ENCODE results near the gene SLC2A3. TPM values are rescaled to one million over a fixed set of nuclear protein-coding genes. Genes with fewer than 3 reads are reported as not detected.
"Not testable (repeated sequence)": the region's sequence is repeated elsewhere in the genome, so short reads cannot be mapped to it uniquely, and the experiment has no call there.

The SLC2A3 gene
- total RNA-seq, 4 donors from 2014 or later, result 0.80 to 10.2 (median 8.1) TPM

- TF ChIP-seq POLR2A (IDR thresholded peaks at IDR 0.05) (no peak), CTCF (IDR thresholded peaks at IDR 0.05) (no peak), EP300 (IDR thresholded peaks at IDR 0.05; ENCODE audit: low read depth) (no peak), POLR2AphosphoS5 (IDR thresholded peaks at IDR 0.05) (no peak)
- H3K4me1 ChIP-seq, result peaks cover 0 to 7% (median 0%) of the 10 kb centered on the region in 4 donors
- no peak overlapping the region for H3K4me3 ChIP-seq
- in situ Hi-C loops (cut with MboI; ENCODE audit: low pct_ligation_motif_present in 1 of 4, low pct_unique_long_range_greater_than_20kb in 1 of 4, low sequenced_read_pairs in 3 of 4), result loop anchor here in 1 of 4 donors (5.0 kb wide), 1 partner anchor 108 kb away; no protein-coding TSS in a partner anchor
- no peaks in the 10 kb centered on the region for H3K9me3 ChIP-seq
- H3K36me3 ChIP-seq, result no peaks in the 10 kb centered on the region
- no peaks in the 10 kb centered on the region for H3K27me3 ChIP-seq
- intact Hi-C loops (cut with DNase I; ENCODE audit: low total_unique reads), result no loop called here
- WGBS, 2 donors (ENCODE audit: low coverage in 1 of 2), result 0 to 12% methylated on average over 1 of the region's 1 CpG
- H3K27ac ChIP-seq, result no peak overlapping the region
- no peak for DNase-seq
Observed at GRCh38 chr12:7905071-7905470, 30.9 kb downstream of the SLC2A3 start.

GRCh38 chr12:7902416-7902815, 33.6 kb downstream of the SLC2A3 start:
- in situ Hi-C loops (cut with MboI; ENCODE audit: low pct_ligation_motif_present in 1 of 4, low pct_unique_long_range_greater_than_20kb in 1 of 4, low sequenced_read_pairs in 3 of 4), result not testable (repeated sequence)

GRCh38 chr12:7899755-7900154, 36.2 kb downstream of the SLC2A3 start:
- DNase-seq, result no peak
- Histone ChIP-seq H3K4me1 (no peaks in the 10 kb centered on the region), H3K27ac (no peak overlapping the region), H3K36me3 (no peaks in the 10 kb centered on the region), H3K4me3 (no peak overlapping the region), H3K9me3 (no peaks in the 10 kb centered on the region), H3K27me3 (no peaks in the 10 kb centered on the region)
- intact Hi-C loops (cut with DNase I; ENCODE audit: low total_unique reads), result no loop called here
- in situ Hi-C loops (cut with MboI; ENCODE audit: low pct_ligation_motif_present in 1 of 4, low pct_unique_long_range_greater_than_20kb in 1 of 4, low sequenced_read_pairs in 3 of 4), result no loop called here
- no peak for TF ChIP-seq POLR2AphosphoS5 (IDR thresholded peaks at IDR 0.05)
- no peak for TF ChIP-seq CTCF (IDR thresholded peaks at IDR 0.05)
- no peak for TF ChIP-seq POLR2A (IDR thresholded peaks at IDR 0.05)
- no peak for TF ChIP-seq EP300 (IDR thresholded peaks at IDR 0.05; ENCODE audit: low read depth)
- 86 to 89% methylated on average over 6 to 7 of the region's 7 CpGs for WGBS, 2 donors (ENCODE audit: low coverage in 1 of 2)

More at GRCh38 chr12:7902416-7902815, 33.6 kb downstream of the SLC2A3 start:
- H3K36me3 ChIP-seq; H3K4me1 ChIP-seq; intact Hi-C loops (cut with DNase I; ENCODE audit: low total_unique reads); H3K27ac ChIP-seq; H3K4me3 ChIP-seq; DNase-seq; H3K9me3 ChIP-seq; H3K27me3 ChIP-seq: not testable (repeated sequence)
- whole genome bisulfite sequencing, 2 donors (ENCODE audit: low coverage in 1 of 2), result 77 to 86% methylated on average over 6 to 8 of the region's 8 CpGs

GRCh38 chr12:7896726-7897125, 39.3 kb downstream of the SLC2A3 start:
- H3K4me3 ChIP-seq; in situ Hi-C loops (cut with MboI; ENCODE audit: low pct_ligation_motif_present in 1 of 4, low pct_unique_long_range_greater_than_20kb in 1 of 4, low sequenced_read_pairs in 3 of 4); intact Hi-C loops (cut with DNase I; ENCODE audit: low total_unique reads): not testable (repeated sequence)

GRCh38 chr12:7892186-7892980, 43.6 kb downstream of the SLC2A3 start:
- H3K4me3 ChIP-seq, result no peak overlapping the region
- no peak overlapping the region for H3K27ac ChIP-seq
- 57 to 79% methylated on average over 1 to 4 of the region's 4 CpGs for WGBS, 2 donors (ENCODE audit: low coverage in 1 of 2)
- intact Hi-C loops (cut with DNase I; ENCODE audit: low total_unique reads), result no loop called here
- TF ChIP-seq CTCF (IDR thresholded peaks at IDR 0.05) (no peak), POLR2A (IDR thresholded peaks at IDR 0.05) (no peak), POLR2AphosphoS5 (IDR thresholded peaks at IDR 0.05) (no peak), EP300 (IDR thresholded peaks at IDR 0.05; ENCODE audit: low read depth) (no peak)
- no peaks in the 10 kb centered on the region for H3K27me3 ChIP-seq
- no peaks in the 10 kb centered on the region for H3K36me3 ChIP-seq
- in situ Hi-C loops (cut with MboI; ENCODE audit: low pct_ligation_motif_present in 1 of 4, low pct_unique_long_range_greater_than_20kb in 1 of 4, low sequenced_read_pairs in 3 of 4), result no loop called here
- H3K4me1 ChIP-seq, result peaks cover 0 to 6% (median 3%) of the 10 kb centered on the region in 4 donors
- no peak for DNase-seq
- H3K9me3 ChIP-seq, result no peaks in the 10 kb centered on the region

More at GRCh38 chr12:7896726-7897125, 39.3 kb downstream of the SLC2A3 start:
- not testable (repeated sequence) for H3K9me3 ChIP-seq, H3K4me1 ChIP-seq, H3K36me3 ChIP-seq, H3K27me3 ChIP-seq, H3K27ac ChIP-seq, DNase-seq
- WGBS, 2 donors (ENCODE audit: low coverage in 1 of 2), result 82 to 84% methylated on average over 3 to 4 of the region's 4 CpGs

All from transverse colon (tissue), 4 donors.